NCI-H2107 (cell line): ENCODE measurements around the gene IL15.
"Not testable (repeated sequence)": the region's sequence is repeated elsewhere in the genome, so short reads cannot be mapped to it uniquely, and the experiment has no call there.

ENCODE experiments used
- DNase-seq: peaks from one replicate; lab custom pipeline; 2025; lab: John Stamatoyannopoulos, UW

Gene IL15

GRCh38 chr4:141636082-141636770 lies at the start of gene IL15:
TSS of gene IL15 (plus strand) at chr4:141636583. CDS start at chr4:141719465, 82,882 bp downstream.
- no peak for DNase-seq

- DNase-seq: no peak
Observed at GRCh38 chr4:141587897-141588296, 48.5 kb upstream of the IL15 start.

GRCh38 chr4:141595531-141595930 lies 40.9 kb upstream of the IL15 start:
- DNase-seq: no peak

- DNase-seq: no peak
Observed at GRCh38 chr4:141599853-141600252, 36.5 kb upstream of the IL15 start.

GRCh38 chr4:141604683-141605082 lies 31.7 kb upstream of the IL15 start:
- not testable (repeated sequence) for DNase-seq

GRCh38 chr4:141605425-141605856 lies 30.9 kb upstream of the IL15 start:
- DNase-seq: no peak

GRCh38 chr4:141609243-141609642 lies 27.1 kb upstream of the IL15 start:
- DNase-seq: no peak

- no peak for DNase-seq
Observed at GRCh38 chr4:141610365-141610764, 26.0 kb upstream of the IL15 start.

GRCh38 chr4:141614878-141615586 lies 21.4 kb upstream of the IL15 start:
- DNase-seq: no peak

GRCh38 chr4:141615587-141615918 lies 20.8 kb upstream of the IL15 start:
- DNase-seq: not testable (repeated sequence)

GRCh38 chr4:141620715-141621114 lies 15.7 kb upstream of the IL15 start:
- DNase-seq: no peak

- DNase-seq: no peak
Observed at GRCh38 chr4:141625023-141625422, 11.4 kb upstream of the IL15 start.

GRCh38 chr4:141630854-141631253 lies 5.5 kb upstream of the IL15 start:
- no peak for DNase-seq

GRCh38 chr4:141635736-141636081 lies 674 bp upstream of the IL15 start:
- no peak for DNase-seq

- no peak for DNase-seq
Observed at GRCh38 chr4:141636771-141637460, 533 bp downstream of the IL15 start.

GRCh38 chr4:141637565-141637964 lies 1.2 kb downstream of the IL15 start:
- no peak for DNase-seq

- no peak for DNase-seq
Observed at GRCh38 chr4:141638230-141638629, 1.8 kb downstream of the IL15 start.

GRCh38 chr4:141640696-141641095 lies 4.3 kb downstream of the IL15 start:
- no peak for DNase-seq

- no peak for DNase-seq
Observed at GRCh38 chr4:141642063-141642462, 5.7 kb downstream of the IL15 start.

- no peak for DNase-seq
Observed at GRCh38 chr4:141642711-141643110, 6.3 kb downstream of the IL15 start.

- no peak for DNase-seq
Observed at GRCh38 chr4:141643557-141643956, 7.2 kb downstream of the IL15 start.

GRCh38 chr4:141645611-141646340 lies 9.4 kb downstream of the IL15 start:
- no peak for DNase-seq

- no peak for DNase-seq
Observed at GRCh38 chr4:141646969-141647368, 10.6 kb downstream of the IL15 start.
